Measurements from ENCODE around the gene CHCHD3.

The CHCHD3 gene

DNA sequence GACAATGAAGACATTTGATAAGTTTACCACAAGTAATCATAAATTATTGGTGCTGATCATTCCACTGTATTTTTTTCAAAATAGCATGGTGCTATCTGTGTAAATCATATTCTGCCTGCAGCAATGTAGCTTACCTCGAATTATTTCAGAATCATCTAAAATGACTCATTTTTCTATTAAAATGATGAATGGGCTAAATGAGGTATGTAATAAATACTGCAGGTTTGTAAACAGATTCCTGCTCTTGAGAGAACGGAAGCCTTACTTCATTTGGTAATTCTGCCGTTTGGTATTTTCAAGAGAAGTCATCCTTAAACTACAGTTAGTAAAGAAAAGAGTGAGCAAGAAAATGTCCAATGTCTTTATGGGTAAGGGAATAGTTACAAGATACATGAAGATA is 115.9 kb downstream of the CHCHD3 start:
- in situ Hi-C loops (cut with MboI; ENCODE audit: low pct_unique_long_range_greater_than_20kb, low sequenced_read_pairs, unreplicated experiment), result no loop called here
- TF ChIP-seq, protein P1, sequence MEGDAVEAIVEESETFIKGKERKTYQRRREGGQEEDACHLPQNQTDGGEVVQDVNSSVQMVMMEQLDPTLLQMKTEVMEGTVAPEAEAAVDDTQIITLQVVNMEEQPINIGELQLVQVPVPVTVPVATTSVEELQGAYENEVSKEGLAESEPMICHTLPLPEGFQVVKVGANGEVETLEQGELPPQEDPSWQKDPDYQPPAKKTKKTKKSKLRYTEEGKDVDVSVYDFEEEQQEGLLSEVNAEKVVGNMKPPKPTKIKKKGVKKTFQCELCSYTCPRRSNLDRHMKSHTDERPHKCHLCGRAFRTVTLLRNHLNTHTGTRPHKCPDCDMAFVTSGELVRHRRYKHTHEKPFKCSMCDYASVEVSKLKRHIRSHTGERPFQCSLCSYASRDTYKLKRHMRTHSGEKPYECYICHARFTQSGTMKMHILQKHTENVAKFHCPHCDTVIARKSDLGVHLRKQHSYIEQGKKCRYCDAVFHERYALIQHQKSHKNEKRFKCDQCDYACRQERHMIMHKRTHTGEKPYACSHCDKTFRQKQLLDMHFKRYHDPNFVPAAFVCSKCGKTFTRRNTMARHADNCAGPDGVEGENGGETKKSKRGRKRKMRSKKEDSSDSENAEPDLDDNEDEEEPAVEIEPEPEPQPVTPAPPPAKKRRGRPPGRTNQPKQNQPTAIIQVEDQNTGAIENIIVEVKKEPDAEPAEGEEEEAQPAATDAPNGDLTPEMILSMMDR (IDR thresholded peaks at IDR 0.05; ENCODE audit: extremely low read depth, insufficient read depth, missing control alignments), result no peak
- DNase-seq (ENCODE audit: low spot score), result no peak

DNA sequence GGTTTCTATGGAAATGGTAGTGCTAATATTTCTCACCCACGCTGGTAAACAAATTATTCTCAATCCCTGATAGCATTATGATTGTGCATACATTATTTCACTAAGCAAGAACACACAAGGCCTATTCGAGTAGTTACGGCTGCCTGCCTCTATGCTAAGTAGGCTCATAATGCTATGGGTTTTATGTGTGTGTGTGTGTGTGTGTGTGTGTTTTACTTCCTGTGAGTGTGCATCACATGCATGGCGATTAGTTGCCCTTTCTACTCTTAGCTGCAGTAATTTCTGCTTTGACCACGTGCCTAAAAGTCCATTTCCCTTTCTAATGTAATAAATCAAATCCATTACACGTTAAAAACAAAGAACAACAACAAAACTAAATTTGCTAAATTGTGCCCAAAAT is 117.0 kb downstream of the CHCHD3 start:
- no peak for DNase-seq (ENCODE audit: low spot score)

DNA sequence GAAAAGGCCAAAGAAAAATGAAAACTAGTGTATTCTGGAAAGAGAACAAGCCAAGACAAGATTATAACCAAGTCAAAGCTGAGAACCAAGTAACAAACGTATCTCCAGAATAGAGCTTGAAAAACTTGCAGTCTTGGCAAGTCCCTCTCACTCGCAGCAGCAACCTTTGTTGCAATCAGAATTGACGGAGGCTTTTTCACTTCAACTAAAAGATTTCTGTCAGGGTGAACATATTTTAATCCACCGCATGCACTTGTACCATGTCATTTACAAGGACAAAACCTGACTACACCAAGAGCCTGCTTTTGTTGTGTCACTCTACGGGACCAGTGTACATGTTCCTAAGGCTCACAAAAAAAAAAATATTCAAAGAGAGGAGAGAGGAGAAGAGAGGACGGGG is 122.0 kb downstream of the CHCHD3 start:
- TF ChIP-seq, protein P1 (IDR thresholded peaks at IDR 0.05; ENCODE audit: extremely low read depth, insufficient read depth, missing control alignments), result no peak
- in situ Hi-C loops (cut with MboI; ENCODE audit: low pct_unique_long_range_greater_than_20kb, low sequenced_read_pairs, unreplicated experiment), result no loop called here
- DNase-seq (ENCODE audit: low spot score), result no peak

More for the DNA sequence above, 117.0 kb downstream of the CHCHD3 start:
- TF ChIP-seq, protein P1 (IDR thresholded peaks at IDR 0.05; ENCODE audit: extremely low read depth, insufficient read depth, missing control alignments), result no peak
- in situ Hi-C loops (cut with MboI; ENCODE audit: low pct_unique_long_range_greater_than_20kb, low sequenced_read_pairs, unreplicated experiment), result no loop called here

DNA sequence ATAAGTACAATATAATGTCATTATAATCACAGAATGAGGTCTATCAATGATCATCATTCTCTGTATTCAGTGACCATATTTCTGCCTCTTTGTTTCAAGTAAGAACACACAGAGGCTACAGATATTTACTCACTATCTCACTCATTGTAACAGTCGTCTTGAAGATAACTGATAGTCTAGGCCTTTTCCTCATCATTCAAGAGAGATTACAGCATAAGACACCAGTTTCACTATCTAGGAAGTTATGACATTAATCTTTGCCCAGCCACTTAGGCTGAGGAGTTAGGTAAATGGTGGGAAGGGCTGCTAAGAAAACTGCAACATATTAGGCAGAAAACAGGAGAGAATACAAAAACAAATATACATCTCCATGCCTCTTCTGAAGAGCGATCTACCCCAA is 125.3 kb downstream of the CHCHD3 start:
- in situ Hi-C loops (cut with MboI; ENCODE audit: low pct_unique_long_range_greater_than_20kb, low sequenced_read_pairs, unreplicated experiment), result no loop called here
- TF ChIP-seq, protein P1 (IDR thresholded peaks at IDR 0.05; ENCODE audit: extremely low read depth, insufficient read depth, missing control alignments), result no peak
- DNase-seq (ENCODE audit: low spot score), result no peak

DNA sequence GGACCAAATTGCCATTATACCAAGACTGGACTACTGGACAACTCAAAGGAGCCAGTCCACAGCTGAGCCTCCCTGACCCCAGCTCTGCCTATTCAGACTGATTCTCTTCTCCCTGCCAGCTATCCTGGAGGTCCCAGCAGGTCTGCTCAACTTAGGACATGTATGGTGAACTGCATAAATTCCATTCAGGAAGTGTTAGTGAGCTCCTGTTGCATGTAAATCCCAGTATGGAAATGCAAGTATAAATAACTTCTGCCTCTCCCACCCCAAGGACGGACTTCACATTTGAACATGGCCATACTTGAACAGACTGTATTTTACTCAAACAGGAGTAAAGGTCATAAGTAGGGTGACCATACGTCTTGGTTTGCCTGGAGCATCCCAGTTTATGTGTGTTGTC is 128.4 kb downstream of the CHCHD3 start:
- in situ Hi-C loops (cut with MboI; ENCODE audit: low pct_unique_long_range_greater_than_20kb, low sequenced_read_pairs, unreplicated experiment), result no loop called here
- DNase-seq (ENCODE audit: low spot score), result no peak
- TF ChIP-seq, protein P1 (IDR thresholded peaks at IDR 0.05; ENCODE audit: extremely low read depth, insufficient read depth, missing control alignments), result no peak

DNA sequence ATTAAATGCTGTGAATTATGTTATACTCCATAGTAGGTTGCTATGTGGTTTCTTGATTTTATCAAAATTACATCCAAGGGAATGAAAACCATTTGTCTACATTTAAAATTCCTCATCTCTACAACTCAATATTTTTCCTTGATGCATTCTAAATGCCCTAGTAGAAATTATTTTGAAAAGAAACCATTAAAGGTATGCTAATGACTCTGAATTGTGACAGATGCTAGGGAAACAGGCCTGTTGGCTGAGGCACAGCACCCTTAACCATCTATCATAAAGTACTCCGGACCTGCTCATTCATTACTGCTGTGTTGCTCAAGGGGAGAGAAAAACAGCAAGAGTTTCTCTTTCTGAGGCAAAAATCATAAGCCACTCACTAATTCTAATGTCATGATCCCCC is 131.2 kb downstream of the CHCHD3 start:
- DNase-seq (ENCODE audit: low spot score), result no peak
- TF ChIP-seq, protein P1 (IDR thresholded peaks at IDR 0.05; ENCODE audit: extremely low read depth, insufficient read depth, missing control alignments), result no peak
- in situ Hi-C loops (cut with MboI; ENCODE audit: low pct_unique_long_range_greater_than_20kb, low sequenced_read_pairs, unreplicated experiment), result no loop called here

DNA sequence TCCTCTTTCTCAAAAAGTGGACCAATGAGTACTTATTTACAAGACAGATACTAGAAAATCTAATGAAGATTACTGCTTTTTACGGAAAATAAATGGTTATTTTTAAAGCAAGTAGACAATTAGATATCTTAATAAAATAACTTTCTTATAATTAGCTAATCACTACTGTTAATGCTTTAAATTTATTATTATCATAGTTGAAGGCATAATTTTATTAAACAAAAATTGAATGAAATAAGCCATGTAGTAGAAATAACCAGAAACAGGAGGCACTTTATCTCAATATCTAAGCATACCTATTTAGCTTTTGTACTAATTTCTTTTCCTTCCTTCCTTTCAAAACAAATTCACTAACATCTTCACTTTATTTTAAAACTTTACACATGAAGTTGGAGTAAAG is 134.9 kb downstream of the CHCHD3 start:
- no peak for DNase-seq (ENCODE audit: low spot score)
- in situ Hi-C loops (cut with MboI; ENCODE audit: low pct_unique_long_range_greater_than_20kb, low sequenced_read_pairs, unreplicated experiment), result no loop called here
- TF ChIP-seq, protein P1 (IDR thresholded peaks at IDR 0.05; ENCODE audit: extremely low read depth, insufficient read depth, missing control alignments), result no peak

Data from GM13977 (cell line).